GM12892 (cell line): ENCODE results near the gene OR2L8.

Experiments used
- POLR2A ChIP-seq: IDR thresholded peaks from 2 replicates; pipeline ENCODE4 v1.6.1; 2011; ENCODE audit warnings: low read depth, low read length, control low read depth
- POLR2AphosphoS5 ChIP-seq: IDR thresholded peaks from 2 replicates; pipeline ENCODE4 v1.6.1; 2011; ENCODE audit warnings: low read depth, low read length, control low read depth
- TAF1 ChIP-seq: IDR thresholded peaks from 2 replicates; pipeline ENCODE4 v1.6.1; 2011; ENCODE audit warnings: low read depth, mild to moderate bottlenecking, control low read depth, low read length, borderline replicate concordance

DNA sequence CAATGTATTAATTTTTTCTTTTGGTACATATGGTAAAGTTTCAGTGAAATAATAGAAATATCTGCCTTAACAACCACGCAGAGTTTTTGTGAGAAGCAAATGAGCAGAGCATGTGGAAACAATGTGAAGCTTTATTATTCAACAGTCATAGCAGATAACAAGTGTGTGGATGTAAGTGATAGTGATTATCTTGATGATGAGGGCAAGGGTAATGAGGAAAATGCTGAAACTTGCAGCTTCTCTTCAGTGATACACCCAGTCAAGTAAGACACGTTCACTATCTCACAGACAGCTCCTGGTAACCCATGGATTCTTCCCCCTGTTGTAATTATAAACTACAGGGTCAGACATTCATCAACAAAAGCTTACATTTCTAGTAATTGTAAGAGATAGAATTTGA lies 50.2 kb downstream of the OR2L8 start:
- TF ChIP-seq POLR2A (no peak), TAF1 (no peak), POLR2AphosphoS5 (no peak)
